H1 (cell line): ENCODE results near the gene IP6K3. TPM values are rescaled to one million over a fixed set of nuclear protein-coding genes. Genes with fewer than 3 reads are reported as not detected.

Experiments used
- CTCF ChIA-PET: fragments of 300-600 bp; sonication (Branson Sonifier 250); formaldehyde crosslinking; loops from one replicate; lab custom pipeline; 2021; ENCODE audit not compliant: partially characterized antibody; lab: Charles Lee
- POLR2A ChIA-PET: fragments of 300-600 bp; sonication (Branson Sonifier 250); formaldehyde crosslinking; loops from one replicate; lab custom pipeline; 2021; ENCODE audit warnings: inconsistent platforms; ENCODE audit not compliant: partially characterized antibody; lab: Charles Lee
- DNase-seq, 2 experiments: peaks; one replicate each; pipeline versions ENCODE4 v3.0.0 to v3.0.0-alpha.2; 2010 to 2022; ENCODE audit warnings: low spot score in 2 of 2, low read depth in 1 of 2, mixed read lengths in 1 of 2
- FAIRE-seq: peaks from 2 replicates; lab custom pipeline; 2011; peaks lifted over from hg19 to GRCh38; lab: Jason Lieb, UNC
- H2AFZ ChIP-seq: 2 replicates; pipeline ENCODE4 v1.8.1; 2012; ENCODE audit warnings: low read length, inconsistent platforms
- H2AK5ac ChIP-seq: 2 replicates; pipeline ENCODE4 v1.6.1; 2013; ENCODE audit warnings: low read depth, low read length
- H2BK120ac ChIP-seq: replicated peaks from 2 replicates; pipeline ENCODE3; 2013; ENCODE audit warnings: low read depth, low read length, inconsistent platforms
- H2BK12ac ChIP-seq: 2 replicates; pipeline ENCODE4 v1.6.1; 2013; ENCODE audit warnings: low read depth, low read length
- H2BK15ac ChIP-seq: 2 replicates; pipeline ENCODE4 v1.6.1; 2013; ENCODE audit warnings: low read length
- H2BK20ac ChIP-seq: 2 replicates; pipeline ENCODE4 v1.6.1; 2013; ENCODE audit warnings: low read length
- H2BK5ac ChIP-seq: 2 replicates; pipeline ENCODE4 v1.6.1; 2013; ENCODE audit warnings: low read depth, low read length
- H3K14ac ChIP-seq: 2 replicates; pipeline ENCODE4 v1.6.1; 2013; ENCODE audit warnings: inconsistent platforms; ENCODE audit not compliant: insufficient read length
- H3K18ac ChIP-seq: 2 replicates; pipeline ENCODE4 v1.6.1; 2013; ENCODE audit warnings: low read length; ENCODE audit errors: extremely low read depth
- H3K23ac ChIP-seq: 2 replicates; pipeline ENCODE4 v1.6.1; 2013; ENCODE audit warnings: inconsistent platforms; ENCODE audit not compliant: insufficient read length
- H3K23me2 ChIP-seq: 2 replicates; pipeline ENCODE4 v1.6.1; 2013; ENCODE audit warnings: low read depth, low read length
- H3K27ac ChIP-seq: 2 replicates; pipeline ENCODE4 v1.6.1; 2011; ENCODE audit warnings: low read depth, low read length, inconsistent platforms
- H3K27me3 ChIP-seq, 4 experiments: replicated peaks in 1 of 4; 1 replicate in 1 of 4; 2 replicates in 3 of 4; pipeline versions ENCODE4 v1.6.1 to v1.8.1; 2011 to 2013; ENCODE audit warnings: low read length in 3 of 4, mild to moderate bottlenecking in 3 of 4, inconsistent platforms in 2 of 4, mixed read lengths in 2 of 4, moderate library complexity in 1 of 4; ENCODE audit not compliant: control insufficient read depth in 3 of 4, insufficient read depth in 3 of 4; ENCODE audit errors: extremely low read depth in 1 of 4
- H3K36me3 ChIP-seq, 4 experiments: 2 replicates each; pipeline versions ENCODE4 v1.6.1 to v1.8.1; 2011 to 2013; ENCODE audit warnings: mild to moderate bottlenecking in 4 of 4, low read length in 3 of 4, moderate library complexity in 2 of 4, control low read depth in 1 of 4, inconsistent platforms in 1 of 4; ENCODE audit not compliant: insufficient read depth in 4 of 4, control insufficient read depth in 2 of 4
- H3K4ac ChIP-seq: replicated peaks from 2 replicates; pipeline ENCODE3; 2013; ENCODE audit warnings: low read length, low read depth, mixed read lengths, inconsistent platforms; ENCODE audit not compliant: insufficient read length
- H3K4me1 ChIP-seq, 4 experiments: replicated peaks in 1 of 4; 1 replicate in 1 of 4; 2 replicates in 3 of 4; pipeline versions ENCODE4 v1.6.1 to v1.8.1; 2011 to 2013; ENCODE audit warnings: low read length in 3 of 4, inconsistent platforms in 2 of 4, mixed read lengths in 1 of 4; ENCODE audit not compliant: insufficient read depth in 4 of 4, control insufficient read depth in 3 of 4
- H3K4me2 ChIP-seq, 2 experiments: 2 replicates each; pipeline versions ENCODE4 v1.6.1 to v1.8.1; 2011 to 2013; ENCODE audit warnings: low read depth in 2 of 2, low read length in 2 of 2, control low read depth in 1 of 2, inconsistent platforms in 1 of 2, mild to moderate bottlenecking in 1 of 2; ENCODE audit not compliant: insufficient read depth in 1 of 2
- H3K4me3 ChIP-seq, 4 experiments: fragments of 200-600, 300-600 bp in 1 of 4; sonication (generic), shearing (Covaris generic), sonication (Bioruptor Twin) in 1 of 4; 2 replicates each; pipeline versions ENCODE4 v1.5.1 to v1.8.1; 2011 to 2016; ENCODE audit warnings: low read length in 4 of 4, low read depth in 3 of 4, control low read depth in 2 of 4, inconsistent platforms in 2 of 4, mild to moderate bottlenecking in 2 of 4, mixed read lengths in 1 of 4, moderate library complexity in 1 of 4; ENCODE audit not compliant: insufficient read depth in 2 of 4; ENCODE audit errors: extremely low read depth in 1 of 4
- H3K56ac ChIP-seq: replicated peaks from 2 replicates; pipeline ENCODE3; 2013; ENCODE audit warnings: low read depth, mild to moderate bottlenecking, mixed read lengths, low read length, inconsistent platforms; ENCODE audit not compliant: insufficient read length
- H3K79me1 ChIP-seq: 2 replicates; pipeline ENCODE4 v1.6.1; 2013; ENCODE audit warnings: low read depth, low read length, control low read depth
- H3K79me2 ChIP-seq, 2 experiments: 2 replicates each; pipeline versions ENCODE4 v1.6.1 to v1.8.1; 2012 to 2013; ENCODE audit warnings: low read length in 2 of 2, mild to moderate bottlenecking in 2 of 2, inconsistent platforms in 1 of 2; ENCODE audit not compliant: insufficient read depth in 2 of 2, control insufficient read depth in 1 of 2
- H3K9ac ChIP-seq, 4 experiments: replicated peaks in 1 of 4; 1 replicate in 1 of 4; 2 replicates in 3 of 4; pipeline versions ENCODE4 v1.6.1 to v1.8.1; 2011 to 2013; ENCODE audit warnings: low read depth in 3 of 4, low read length in 3 of 4, control low read depth in 2 of 4, mild to moderate bottlenecking in 2 of 4, moderate library complexity in 2 of 4, inconsistent platforms in 1 of 4; ENCODE audit errors: extremely low read depth in 1 of 4
- H3K9me3 ChIP-seq, 2 experiments: 2 replicates each; pipeline versions ENCODE4 v1.6.1 to v1.8.1; 2012 to 2013; ENCODE audit warnings: mild to moderate bottlenecking in 2 of 2, moderate library complexity in 2 of 2, control low read depth in 1 of 2, inconsistent platforms in 1 of 2, low read depth in 1 of 2, low read length in 1 of 2, mixed read lengths in 1 of 2; ENCODE audit not compliant: insufficient read depth in 2 of 2
- H4K20me1 ChIP-seq, 2 experiments: replicated peaks in 1 of 2; 2 replicates each; pipeline versions ENCODE3 to v1.8.1; 2011 to 2013; ENCODE audit warnings: inconsistent platforms in 2 of 2, low read length in 2 of 2, mild to moderate bottlenecking in 1 of 2; ENCODE audit not compliant: insufficient read depth in 2 of 2, control insufficient read depth in 1 of 2
- H4K5ac ChIP-seq: 2 replicates; pipeline ENCODE4 v1.6.1; 2013; ENCODE audit warnings: low read length, low read depth, mixed read lengths, inconsistent platforms; ENCODE audit not compliant: insufficient read length
- H4K8ac ChIP-seq: 2 replicates; pipeline ENCODE4 v1.8.0; 2013; ENCODE audit warnings: mild to moderate bottlenecking, moderate library complexity, low read length, inconsistent platforms; ENCODE audit not compliant: insufficient read depth; ENCODE audit errors: extremely low read depth
- H4K91ac ChIP-seq: replicated peaks from 2 replicates; pipeline ENCODE3; 2013; ENCODE audit warnings: low read length, mixed read lengths, inconsistent platforms; ENCODE audit not compliant: insufficient read length
- FOSL1 ChIP-seq: IDR thresholded peaks from 2 replicates; pipeline ENCODE4 v1.6.1; 2011; ENCODE audit warnings: mild to moderate bottlenecking, low read depth, low read length, moderate library complexity; ENCODE audit not compliant: insufficient read depth
- POLR2AphosphoS5 ChIP-seq: IDR thresholded peaks from 2 replicates; pipeline ENCODE4 v1.6.1; 2011; ENCODE audit warnings: low read depth, low read length
- RAD21 ChIP-seq, 2 experiments: IDR thresholded peaks in 1 of 2; conservative IDR thresholded peaks in 1 of 2; 2 replicates each; pipeline ENCODE4 v1.6.1; 2011; ENCODE audit warnings: low read depth in 2 of 2, low read length in 2 of 2, improper control_type of control experiment in 1 of 2, inconsistent platforms in 1 of 2, mild to moderate bottlenecking in 1 of 2, moderate library complexity in 1 of 2
- WGBS, 2 experiments: shearing (Covaris generic) in 1 of 2; methylation state at CpG; one replicate each; pipeline versions ENCODE4 v1.1.6 to v1.1.7; 2013 to 2015; ENCODE audit warnings: low lambda C conversion rate in 2 of 2, mixed read lengths in 2 of 2, inconsistent platforms in 1 of 2, low coverage in 1 of 2, missing lambda C conversion rate in 1 of 2; ENCODE audit not compliant: insufficient replicate concordance in 2 of 2, insufficient coverage in 1 of 2, insufficient read length in 1 of 2; ENCODE audit errors: extremely low coverage in 1 of 2, missing lambda C conversion rate in 1 of 2; 5-methylcytosine and 5-hydroxymethylcytosine counted together
- polyA plus RNA-seq, 7 experiments: library from polyadenylated mRNA; depleted of rRNA in 3 of 7; stranded (reverse) in 5 of 7; unstranded in 2 of 7; fragments of >200 nt in 5 of 7; fragments of 200-250 nt in 2 of 7; gene quantifications; 1 replicate in 5 of 7; 2 replicates in 1 of 7; 4 replicates in 1 of 7; pipeline versions ENCODE4 v1.2.1 to v1.2.3, GENCODE V29; 2011 to 2013; ENCODE audit warnings: missing spikeins in 2 of 7, mixed read lengths in 2 of 7
- total RNA-seq: library from RNA; stranded (reverse); fragmentation: NEBNext Ultra II Directional; extraction: Animal tissue kit (Norgen Biotek cat#: 25700); gene quantifications from 2 replicates; pipeline ENCODE4 v1.2.1, GENCODE V29; 2021

The IP6K3 gene
- total and polyA plus RNA-seq, 2 of the 8 experiments (the other 6 are each of a cell fraction or from before 2014, with no cell fraction given): 0.22 to 0.73 TPM

DNA sequence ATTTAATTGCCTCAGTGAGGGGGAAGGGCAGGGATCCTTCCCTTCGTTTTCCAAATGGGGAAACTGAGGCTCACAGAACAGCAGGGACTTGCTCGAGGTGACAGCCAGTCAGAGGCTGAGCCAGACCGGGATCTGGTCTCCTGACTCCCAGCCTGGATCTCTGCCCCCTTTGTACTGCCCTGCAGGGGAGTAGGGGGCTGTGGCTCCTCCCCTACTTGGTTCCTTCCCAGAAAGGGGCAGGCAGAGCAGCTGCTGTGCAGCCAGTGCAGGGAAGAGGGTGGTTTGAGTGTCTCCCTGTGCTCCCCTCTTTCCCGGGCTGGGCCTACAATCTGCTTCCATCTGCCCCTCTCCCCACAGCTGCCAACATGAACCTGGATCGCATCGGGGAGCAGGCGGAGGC is 72.9 kb downstream of the IP6K3 start:
- no peak overlapping the region for H2AK5ac ChIP-seq
- no peak overlapping the region for H3K27ac ChIP-seq
- H3K79me2 ChIP-seq: no peaks in the 10 kb centered on the region
- ChIA-PET POLR2A (no interaction called here), CTCF (interaction anchor here (0.9 to 12.7 kb wide), 8 partner anchors 10 to 85 kb away, joined by 3 to 131 read pairs (median 6); no protein-coding TSS in a partner anchor)
- no peaks in the 10 kb centered on the region for H3K79me1 ChIP-seq
- no peak overlapping the region for H3K56ac ChIP-seq
- DNase-seq: no peak
- peaks cover 2 to 8% of the 10 kb centered on the region in 2 experiments for H4K20me1 ChIP-seq
- H2BK15ac ChIP-seq: no peak overlapping the region
- H2BK5ac ChIP-seq: no peak overlapping the region
- 86% methylated on average over 6 of the region's 7 CpGs; no CpG with 5 or more reads in 1 of the 2 experiments for WGBS, 2 experiments
- H4K5ac ChIP-seq: no peak overlapping the region
- no peak overlapping the region for H2BK20ac ChIP-seq
- H3K23me2 ChIP-seq: no peaks in the 10 kb centered on the region
- H3K23ac ChIP-seq: no peak overlapping the region
- peaks cover 0 to 3% (median 1%) of the 10 kb centered on the region in 4 experiments; a peak in 1 of 7 replicates for H3K4me1 ChIP-seq
- no peak overlapping the region for H2BK12ac ChIP-seq
- H3K4me2 ChIP-seq: no peak overlapping the region
- H4K8ac ChIP-seq: no peak overlapping the region
- H3K27me3 ChIP-seq: no peaks in the 10 kb centered on the region
- FAIRE-seq: no peak
- no peak overlapping the region for H3K4ac ChIP-seq
- TF ChIP-seq POLR2AphosphoS5 (no peak), RAD21 (IDR thresholded peaks at IDR 0.05 in 1 of 2, conservative IDR thresholded peaks at IDR 0.05 in 1 of 2; ENCODE audit: low read depth in 2 of 2, low read length in 2 of 2) (no peak), FOSL1 (no peak)
- H3K18ac ChIP-seq: no peak overlapping the region
- no peaks in the 10 kb centered on the region for H3K9me3 ChIP-seq
- H2AFZ ChIP-seq: no peak overlapping the region
- H3K14ac ChIP-seq: no peak overlapping the region
- no peak overlapping the region for H4K91ac ChIP-seq
- no peak overlapping the region for H3K9ac ChIP-seq
- H3K4me3 ChIP-seq: no peak overlapping the region
- H3K36me3 ChIP-seq: peaks cover 7 to 29% (median 19%) of the 10 kb centered on the region in 4 experiments
- H2BK120ac ChIP-seq: no peak overlapping the region
